K562 (cell line): ENCODE results near the gene PRKAR2B.
A peak's percentile ranks its signal among the peaks of the same experiment; 100 is the strongest.

Experiments
- CTCF ChIP-seq, 3 experiments: IDR thresholded peaks in 2 of 3; conservative IDR thresholded peaks in 1 of 3; 2 replicates each; pipeline ENCODE4 v1.5.1; 2011 to 2012; ENCODE audit warnings: low read length in 3 of 3, mild to moderate bottlenecking in 3 of 3, control low read depth in 2 of 3, improper control_type of control experiment in 1 of 3, inconsistent platforms in 1 of 3, low read depth in 1 of 3, mixed read lengths in 1 of 3, moderate library complexity in 1 of 3; ENCODE audit not compliant: insufficient read depth in 2 of 3
- DPF2 ChIP-seq: fragments of 450-650 bp; IDR thresholded peaks from 2 replicates; pipeline ENCODE4 v1.6.1; 2016
- ETV6 ChIP-seq, 3 experiments: fragments of 150-350 bp in 1 of 3; sonication (generic) in 1 of 3; formaldehyde crosslinking in 1 of 3; IDR thresholded peaks; 2 replicates each; pipeline versions ENCODE4 v1.6.1 to v1.8.0; 2014 to 2022; ENCODE audit warnings: borderline replicate concordance in 2 of 3, low read depth in 2 of 3, antibody characterized with exemption in 1 of 3, low read length in 1 of 3, mild to moderate bottlenecking in 1 of 3, missing genetic modification reagents in 1 of 3
- HMG20B ChIP-seq: fragments of 250-450 bp; sonication (Bioruptor Pico); IDR thresholded peaks from 2 replicates; pipeline ENCODE4 v1.5.0; 2021; ENCODE audit warnings: mild to moderate bottlenecking
- JUN ChIP-seq, 2 experiments: sonication (generic) in 1 of 2; formaldehyde crosslinking in 1 of 2; IDR thresholded peaks; 2 replicates each; pipeline versions ENCODE4 v1.6.1 to v1.8.0; 2012 to 2022; ENCODE audit warnings: borderline replicate concordance in 2 of 2, mild to moderate bottlenecking in 2 of 2, improper control_type of control experiment in 1 of 2, low read depth in 1 of 2, low read length in 1 of 2, missing genetic modification reagents in 1 of 2
- MAFK ChIP-seq: IDR thresholded peaks from 2 replicates; pipeline ENCODE4 v1.6.1; 2011; ENCODE audit warnings: low read length, improper control_type of control experiment
- MXI1 ChIP-seq: IDR thresholded peaks from 2 replicates; pipeline ENCODE4 v1.6.1; 2011; ENCODE audit warnings: low read depth, mild to moderate bottlenecking, improper control_type of control experiment, low read length
- SP1 ChIP-seq: sonication (generic); formaldehyde crosslinking; IDR thresholded peaks from 2 replicates; pipeline ENCODE4 v1.8.1; 2022; ENCODE audit warnings: mild to moderate bottlenecking, missing genetic modification reagents
- SRSF1 ChIP-seq: fragments of 200-400 bp; formaldehyde crosslinking; IDR thresholded peaks from 2 replicates; pipeline ENCODE4 v1.6.1; 2017; ENCODE audit warnings: mild to moderate bottlenecking, low read depth, low read length, moderate library complexity
- ZKSCAN1 ChIP-seq: fragments of 150-350 bp; IDR thresholded peaks from 2 replicates; pipeline ENCODE4 v1.6.1; 2016; ENCODE audit warnings: low read depth, low read length
- ZNF197 ChIP-seq: fragments of 200-800 bp; sonication (Bioruptor generic); IDR thresholded peaks from 2 replicates; pipeline ENCODE4 v1.6.1; 2016; ENCODE audit warnings: low read depth, missing genetic modification characterization, missing compliant biosample characterization
- ZNF24 ChIP-seq: fragments of 450-650 bp; IDR thresholded peaks from 2 replicates; pipeline ENCODE4 v1.6.1; 2016
- ZNF707 ChIP-seq: fragments of 250-450 bp; sonication (Bioruptor Pico); conservative IDR thresholded peaks from 2 replicates; pipeline ENCODE4 v1.8.0; 2022; ENCODE audit warnings: inconsistent platforms, mild to moderate bottlenecking, moderate library complexity
- TF ChIP-seq, protein P1 (sequence below): sonication (generic); formaldehyde crosslinking; IDR thresholded peaks from 2 replicates; pipeline ENCODE4 v1.9.0; 2022; ENCODE audit warnings: mild to moderate bottlenecking, missing genetic modification reagents

GRCh38 chr7:106997487-106998271 lies 46.8 kb upstream of the PRKAR2B start:
- TF ChIP-seq ZNF24 (no peak), CTCF (IDR thresholded peaks at IDR 0.05 in 2 of 3, conservative IDR thresholded peaks at IDR 0.05 in 1 of 3; ENCODE audit: insufficient read depth in 2 of 3, low read depth in 1 of 3, low read length in 3 of 3) (no peak), ZKSCAN1 (no peak), DPF2 (peak; percentile 69; the same call in 1 of the 2 replicates), HMG20B (CRISPR knock-in tag) (no peak), ZNF707 (CRISPR knock-in tag) (no peak), MAFK (peak; percentile 84), ZNF197 (CRISPR knock-in tag) (no peak), SRSF1 (no peak), JUN (IDR thresholded peaks at IDR 0.05; ENCODE audit: borderline replicate concordance, low read depth, low read length) (no peak), JUN (CRISPR knock-in tag; IDR thresholded peaks at IDR 0.05; ENCODE audit: borderline replicate concordance) (no peak), ETV6 (IDR thresholded peaks at IDR 0.05; ENCODE audit: borderline replicate concordance in 1 of 2, low read depth in 2 of 2, low read length in 1 of 2) (no peak), ETV6 (CRISPR knock-in tag; IDR thresholded peaks at IDR 0.05; ENCODE audit: borderline replicate concordance) (no peak), MXI1 (no peak), SP1 (CRISPR knock-in tag) (no peak)
- TF ChIP-seq, protein P1, sequence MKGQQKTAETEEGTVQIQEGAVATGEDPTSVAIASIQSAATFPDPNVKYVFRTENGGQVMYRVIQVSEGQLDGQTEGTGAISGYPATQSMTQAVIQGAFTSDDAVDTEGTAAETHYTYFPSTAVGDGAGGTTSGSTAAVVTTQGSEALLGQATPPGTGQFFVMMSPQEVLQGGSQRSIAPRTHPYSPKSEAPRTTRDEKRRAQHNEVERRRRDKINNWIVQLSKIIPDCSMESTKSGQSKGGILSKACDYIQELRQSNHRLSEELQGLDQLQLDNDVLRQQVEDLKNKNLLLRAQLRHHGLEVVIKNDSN (CRISPR knock-in tag), result no peak
